CD4-positive, alpha-beta T cell treated with Interleukin-6 for 4 hours (primary cell): Measurements from ENCODE around the gene PPP1R14B.

Source experiments
- DNase-seq: peaks from one replicate; pipeline ENCODE4 v3.0.0-alpha.2; 2020; ENCODE audit warnings: mixed read lengths

Gene PPP1R14B

GRCh38 chr11:64208086-64208795 is 38.5 kb downstream of the PPP1R14B start:
- DNase-seq: no peak

- DNase-seq: peak; percentile 87
Observed at GRCh38 chr11:64207256-64208085, 39.3 kb downstream of the PPP1R14B start.

GRCh38 chr11:64206457-64207255 is 40.1 kb downstream of the PPP1R14B start, which contains the start of gene FERMT3:
TSS of gene FERMT3 (plus strand) at chr11:64206721. CDS start at chr11:64207365, 644 bp downstream.
- peak; percentile 90 for DNase-seq

GRCh38 chr11:64204464-64204989 is 42.2 kb downstream of the PPP1R14B start:
- peak; percentile 90 for DNase-seq

GRCh38 chr11:64204080-64204440 is 42.7 kb downstream of the PPP1R14B start:
- DNase-seq: no peak

GRCh38 chr11:64203421-64204079 is 43.2 kb downstream of the PPP1R14B start:
- DNase-seq: no peak

GRCh38 chr11:64202992-64203391 is 43.8 kb downstream of the PPP1R14B start:
- DNase-seq: no peak

- no peak for DNase-seq
Observed at GRCh38 chr11:64201543-64201942, 45.2 kb downstream of the PPP1R14B start.

- no peak for DNase-seq
Observed at GRCh38 chr11:64198511-64198910, 48.2 kb downstream of the PPP1R14B start.

- DNase-seq: no peak
Observed at GRCh38 chr11:64196626-64197025, 50.1 kb downstream of the PPP1R14B start.
